NOMO-1 (cell line): ENCODE results near the gene ADGRE3.
"Not testable (repeated sequence)": the region's sequence is repeated elsewhere in the genome, so short reads cannot be mapped to it uniquely, and the experiment has no call there.

Experiments
- DNase-seq, 2 experiments: peaks; one replicate each; lab custom pipeline; 2025; ENCODE audit not compliant: unreplicated experiment in 2 of 2; lab: John Stamatoyannopoulos, UW

Gene ADGRE3

DNA sequence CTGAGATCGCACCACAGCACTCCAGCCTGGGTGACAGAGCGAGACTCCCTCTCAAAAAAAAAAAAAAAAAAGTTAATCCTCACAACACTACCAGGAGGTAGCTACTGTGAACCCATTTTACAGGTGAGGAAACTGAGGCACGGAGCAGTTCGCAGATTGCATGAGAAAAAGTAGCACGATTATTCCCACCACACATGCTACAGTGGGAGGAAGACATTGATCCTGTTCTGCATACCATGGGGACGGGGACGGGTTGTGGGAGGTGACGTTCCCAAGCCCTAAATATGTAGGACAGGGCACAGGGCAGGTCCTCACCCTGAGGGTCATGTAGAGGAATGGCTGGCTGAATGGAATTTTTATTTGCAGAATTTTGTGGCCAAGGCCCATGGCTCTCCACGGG is 68.0 kb downstream of the ADGRE3 start:
- no peak for DNase-seq

DNA sequence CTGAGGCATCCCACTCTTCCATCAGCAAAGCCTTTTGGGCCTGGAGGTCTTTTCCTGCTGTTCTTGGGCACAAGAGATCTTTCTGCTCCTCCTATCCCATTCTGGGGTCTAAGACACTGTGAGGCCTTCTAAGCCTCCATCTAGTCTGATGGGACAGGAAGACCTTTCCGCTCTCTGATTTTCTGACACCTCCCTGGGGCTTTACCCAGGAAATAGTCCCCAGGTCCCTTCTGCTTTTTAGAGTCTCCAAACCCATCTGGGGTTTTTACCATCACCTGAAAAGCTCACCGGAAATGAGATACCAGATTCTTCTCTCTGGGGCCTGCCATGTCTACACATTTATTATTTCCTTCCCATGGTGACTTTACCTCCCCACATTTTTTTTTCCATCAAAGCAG is 70.7 kb downstream of the ADGRE3 start:
- DNase-seq, result no peak

DNA sequence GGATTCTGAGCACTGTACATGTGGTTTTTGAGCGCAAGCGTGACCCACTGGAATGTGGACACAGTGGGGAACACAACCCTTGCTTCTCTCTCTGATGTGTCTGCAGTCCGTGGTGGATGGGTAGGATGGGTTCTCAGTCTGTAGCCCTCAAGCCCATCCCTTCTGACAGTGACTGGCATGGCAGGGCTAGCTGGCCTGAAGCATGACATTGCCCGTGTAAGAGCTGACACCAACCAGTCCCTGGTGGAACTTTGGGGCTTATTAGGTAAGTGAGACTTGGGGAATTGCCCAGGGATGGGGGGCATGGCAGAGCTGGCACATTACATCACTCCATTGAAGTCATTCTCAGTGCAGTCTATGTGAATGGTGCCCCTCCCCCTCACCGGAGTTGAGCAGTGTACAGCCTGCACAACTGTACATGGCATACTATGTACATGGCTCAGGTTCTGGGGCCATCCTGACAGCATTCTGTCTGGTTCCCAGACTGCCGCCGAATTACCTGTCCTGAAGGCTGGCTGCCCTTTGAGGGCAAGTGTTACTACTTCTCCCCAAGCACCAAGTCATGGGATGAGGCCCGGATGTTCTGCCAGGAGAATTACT is 75.0 kb downstream of the ADGRE3 start:
- DNase-seq, result no peak

DNA sequence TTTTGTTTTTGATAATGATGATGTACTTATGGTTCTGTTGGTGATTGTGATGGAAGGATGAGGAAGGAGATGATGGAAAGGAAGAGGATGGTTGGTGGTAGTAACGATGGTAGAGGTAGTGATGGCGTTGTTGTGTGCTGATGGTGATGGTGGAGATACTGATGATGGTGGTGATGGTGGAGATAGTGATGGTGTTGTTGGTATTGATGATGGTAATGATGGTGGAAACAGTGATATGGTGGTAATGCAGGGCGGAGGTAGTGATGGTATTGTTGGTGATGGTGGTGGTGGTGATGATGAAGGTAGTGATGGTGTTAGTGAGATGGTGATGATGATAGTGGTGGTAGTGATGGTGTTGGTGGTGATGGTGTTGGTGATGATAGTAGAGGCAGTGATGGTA is 79.1 kb downstream of the ADGRE3 start:
- no peak for DNase-seq

DNA sequence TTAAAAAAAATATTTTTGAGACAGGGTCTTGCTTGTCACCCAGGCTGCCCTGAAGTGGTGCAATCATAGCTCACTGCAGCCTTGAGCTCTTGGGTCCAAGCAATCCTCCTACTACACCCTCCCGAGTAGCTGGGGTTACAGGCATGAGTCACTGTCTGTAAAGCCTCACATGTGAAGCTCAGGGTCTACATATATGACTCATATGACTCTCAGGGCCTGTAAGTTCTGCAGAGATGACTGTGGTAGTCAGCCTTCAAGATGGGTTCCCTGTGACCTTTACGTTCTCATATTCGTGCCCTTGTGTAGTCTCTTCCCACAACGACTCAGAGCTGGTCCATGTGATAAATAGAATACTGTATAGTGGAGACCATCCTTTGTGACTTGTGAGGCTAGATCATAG is 85.2 kb downstream of the ADGRE3 start:
- DNase-seq, result not testable (repeated sequence)

DNA sequence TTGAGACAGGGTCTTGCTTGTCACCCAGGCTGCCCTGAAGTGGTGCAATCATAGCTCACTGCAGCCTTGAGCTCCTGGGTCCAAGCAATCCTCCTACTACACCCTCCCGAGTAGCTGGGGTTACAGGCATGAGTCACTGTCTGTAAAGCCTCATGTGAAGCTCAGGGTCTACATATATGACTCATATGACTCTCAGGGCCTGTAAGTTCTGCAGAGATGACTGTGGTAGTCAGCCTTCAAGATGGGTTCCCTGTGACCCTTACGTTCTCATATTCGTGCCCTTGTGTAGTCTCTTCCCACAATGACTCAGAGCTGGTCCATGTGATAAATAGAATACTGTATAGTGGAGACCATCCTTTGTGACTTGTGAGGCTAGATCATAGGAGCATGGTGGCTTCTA is 89.5 kb downstream of the ADGRE3 start:
- peak in 1 of 2 experiments; percentile 23 for DNase-seq

DNA sequence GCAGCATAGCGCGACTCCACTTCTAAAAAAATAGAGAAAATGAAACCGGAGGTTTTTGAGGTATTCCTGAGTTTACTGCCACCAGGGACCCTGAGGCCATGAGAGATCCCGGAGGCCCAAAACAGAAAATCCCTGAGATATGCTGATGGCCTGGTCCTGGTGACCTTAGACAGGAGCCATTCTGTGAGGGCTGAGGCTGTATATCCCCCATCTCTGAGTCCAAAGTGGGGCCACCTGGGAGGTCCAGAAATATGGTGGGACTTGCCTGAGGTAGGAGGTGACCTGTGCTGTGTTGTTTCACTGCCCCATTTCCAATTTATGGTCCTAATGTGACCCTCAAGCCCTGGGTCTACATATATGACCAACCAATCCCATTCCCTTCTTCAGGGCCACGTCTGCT is 90.3 kb downstream of the ADGRE3 start:
- DNase-seq, result not testable (repeated sequence)

DNA sequence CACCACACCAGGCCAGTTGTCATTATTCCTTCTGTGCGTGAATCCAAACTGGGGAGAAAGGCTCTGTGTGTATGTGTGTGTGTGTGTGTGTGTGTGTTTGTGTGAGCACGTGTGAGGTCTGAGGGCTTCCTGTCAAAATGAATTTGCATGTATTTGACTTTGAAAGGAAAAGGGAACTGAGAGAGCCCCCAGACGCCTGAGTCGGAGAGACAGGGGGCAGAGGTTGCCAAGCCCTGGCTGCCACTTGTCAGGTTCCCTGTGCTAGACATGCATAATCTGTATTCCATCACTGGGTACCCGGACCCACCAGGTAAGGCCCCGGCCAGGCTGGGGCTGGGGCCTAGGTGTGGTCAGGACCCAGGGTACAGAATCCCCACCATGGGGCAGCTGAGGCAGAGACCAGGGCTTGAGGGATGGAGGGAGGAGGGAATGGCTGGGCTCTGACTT is 91.7 kb downstream of the ADGRE3 start, which contains the start of gene CLEC17A:
Gene CLEC17A (plus strand): TSS at position 191 of the 447 bp plus-strand sequence. CDS start 77 bp downstream, at position 268.
- DNase-seq, result peak; percentile 68 to 69

DNA sequence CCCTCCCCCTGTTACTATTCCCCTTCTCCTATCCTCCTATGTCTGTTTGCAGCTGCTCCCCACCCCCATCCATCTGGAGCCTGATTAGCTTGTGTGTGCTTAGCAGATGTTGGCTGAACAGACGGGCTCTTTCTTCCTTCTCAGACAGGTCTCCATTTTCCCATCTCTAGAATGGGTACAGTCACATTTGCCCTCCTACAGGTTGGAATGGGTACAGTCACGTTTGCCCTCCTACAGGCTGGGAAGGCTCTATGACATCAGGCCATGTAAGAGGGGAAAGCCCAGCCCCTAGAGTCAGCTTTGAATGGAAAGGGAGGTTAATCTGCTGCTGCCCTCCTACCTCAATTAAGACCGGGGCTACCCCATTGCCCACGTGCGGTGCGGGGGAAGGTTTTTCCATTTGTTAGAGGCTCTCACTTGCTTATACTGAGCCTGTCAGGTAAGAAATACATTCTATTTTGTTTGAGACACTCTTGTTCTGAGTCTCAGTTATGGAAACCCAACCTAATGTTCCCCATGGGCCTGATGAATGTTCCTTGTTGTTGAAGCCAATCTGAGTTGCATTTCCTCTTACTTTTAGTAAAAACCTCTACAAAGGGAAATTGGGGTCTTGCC is 93.9 kb downstream of the ADGRE3 start:
- DNase-seq, result no peak

DNA sequence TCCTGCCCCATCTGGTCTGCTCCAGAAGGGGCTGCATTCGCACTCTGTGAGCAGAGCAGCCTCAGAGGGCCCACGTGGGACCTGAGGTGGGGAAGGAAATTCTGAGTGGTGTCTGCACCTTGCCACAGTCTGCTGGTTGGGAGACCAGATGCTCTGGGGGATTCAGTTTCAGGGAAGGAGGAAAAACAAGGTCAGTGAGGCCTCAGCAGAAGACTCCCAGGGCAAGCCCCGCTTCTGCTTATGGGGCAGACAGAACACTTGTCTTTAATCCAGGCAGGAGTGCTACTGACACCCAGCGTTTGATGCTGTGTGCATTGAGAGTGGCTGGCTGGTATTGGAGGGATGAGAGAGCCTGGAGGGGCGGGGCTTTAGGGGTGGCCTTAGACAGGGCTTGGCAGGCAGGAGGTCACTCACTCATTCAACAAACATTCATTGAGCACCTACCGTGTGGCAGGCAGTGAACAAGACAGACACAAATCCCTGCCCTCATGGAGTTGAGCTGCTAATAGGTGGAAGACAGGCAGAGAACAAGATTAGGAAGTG is 96.7 kb downstream of the ADGRE3 start:
- DNase-seq, result no peak

DNA sequence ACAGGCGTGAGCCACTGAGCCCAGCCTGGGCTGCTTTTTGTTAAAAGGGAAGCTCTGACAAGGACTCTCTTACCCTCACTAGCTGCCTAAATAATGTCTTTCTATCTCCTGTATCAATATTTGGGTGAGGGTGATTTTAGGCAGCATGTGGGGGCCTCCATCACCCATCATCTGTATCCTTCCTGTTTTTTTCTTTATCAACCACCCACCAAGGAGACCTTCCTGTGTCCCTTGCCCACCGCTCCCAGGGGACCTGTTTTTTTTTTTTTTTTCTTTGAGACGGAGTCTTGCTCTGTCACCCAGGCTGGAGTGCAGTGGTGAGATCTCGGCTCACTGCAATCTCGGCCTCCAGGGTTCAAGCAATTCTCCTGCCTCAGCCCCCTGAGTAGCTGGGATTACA is 97.4 kb downstream of the ADGRE3 start:
- no peak for DNase-seq

DNA sequence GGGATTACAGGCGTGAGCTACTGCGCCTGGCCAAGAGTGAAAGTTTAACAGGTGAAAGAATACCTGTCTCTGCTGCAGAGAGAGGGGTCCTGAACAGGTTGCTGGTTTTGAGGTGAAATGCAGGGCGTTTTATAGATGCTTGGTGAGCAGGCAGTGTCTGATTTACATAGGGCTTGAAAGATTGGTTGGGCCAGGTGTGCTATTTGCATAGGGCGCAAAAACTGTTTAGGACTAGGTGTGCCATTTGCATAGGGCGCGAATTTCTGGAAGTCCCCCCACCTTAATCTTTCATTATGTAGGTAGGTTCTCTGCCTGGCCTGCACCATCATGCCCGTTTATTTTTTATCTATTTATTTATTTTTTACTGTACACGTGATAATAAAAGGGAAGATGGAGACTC is 98.3 kb downstream of the ADGRE3 start:
- DNase-seq, result no peak

DNA sequence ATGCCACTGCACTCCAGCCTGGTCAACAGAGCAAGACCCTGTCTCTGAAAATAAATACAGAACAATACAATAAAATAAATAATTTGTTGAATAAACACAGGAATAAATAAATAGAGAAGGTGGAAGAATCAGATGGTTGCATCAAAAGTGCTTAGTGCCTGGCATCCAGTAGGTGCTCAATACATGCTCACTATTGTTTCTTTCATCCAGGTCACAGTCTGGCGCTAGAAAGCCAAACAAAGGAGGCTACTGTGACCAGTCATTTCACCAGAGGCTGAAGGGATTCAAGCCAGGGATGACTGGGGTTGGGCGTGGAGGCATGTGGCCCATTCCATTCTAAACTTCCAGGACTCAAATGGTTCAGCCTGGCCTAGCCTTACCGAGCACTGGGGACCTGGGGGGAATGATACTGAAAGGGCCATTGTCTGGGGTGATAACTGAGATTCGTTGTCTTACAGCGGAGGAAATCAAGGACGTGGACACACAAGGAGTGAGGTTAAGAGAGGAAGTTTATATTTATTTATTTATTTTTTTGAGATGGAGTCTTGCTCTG is 99.1 kb downstream of the ADGRE3 start:
- DNase-seq, result no peak

DNA sequence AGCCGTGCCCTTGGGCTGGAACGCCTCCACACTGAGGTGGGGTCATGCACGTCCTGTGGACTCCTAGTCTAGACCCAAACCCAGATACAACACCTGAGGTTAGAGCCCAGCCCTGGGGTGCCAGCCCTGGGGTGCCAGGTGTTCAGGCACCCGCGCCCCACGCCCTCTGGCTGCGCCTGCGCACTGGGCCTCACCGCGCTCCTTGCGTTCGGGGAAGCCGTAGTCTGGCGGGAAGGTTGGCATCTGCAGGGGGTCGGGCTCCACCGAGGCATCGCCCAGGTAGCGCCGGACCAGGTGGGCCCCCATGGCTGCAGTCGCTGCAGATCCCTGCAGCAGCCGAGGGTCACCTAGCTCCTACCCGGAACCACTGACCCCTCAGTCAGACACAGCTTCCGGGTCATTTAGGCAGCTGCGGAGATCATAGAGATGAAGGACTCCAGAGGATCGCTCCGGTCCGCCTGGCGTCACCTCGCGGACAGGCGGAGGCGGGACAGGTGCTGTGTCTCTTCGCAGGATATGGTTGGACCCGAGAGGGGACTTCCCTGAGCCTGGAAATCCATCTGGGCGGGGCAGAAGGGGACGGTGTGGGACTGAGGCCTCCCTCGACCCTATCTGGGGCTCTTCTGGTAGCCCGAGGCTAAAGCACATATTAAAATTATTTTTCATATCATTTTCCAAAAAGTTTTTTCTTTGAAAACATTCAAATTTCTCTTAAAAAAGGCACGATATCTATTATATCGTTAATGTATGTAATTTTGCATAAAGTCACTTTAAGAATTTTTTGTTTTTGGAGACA is 102.8 kb downstream of the ADGRE3 start, which contains the start of gene NDUFB7:
Gene NDUFB7 (minus strand): TSS at position 372 of the 796 bp plus-strand sequence. CDS start 66 bp downstream, at position 306.
- DNase-seq, result peak; percentile 87 to 92

DNA sequence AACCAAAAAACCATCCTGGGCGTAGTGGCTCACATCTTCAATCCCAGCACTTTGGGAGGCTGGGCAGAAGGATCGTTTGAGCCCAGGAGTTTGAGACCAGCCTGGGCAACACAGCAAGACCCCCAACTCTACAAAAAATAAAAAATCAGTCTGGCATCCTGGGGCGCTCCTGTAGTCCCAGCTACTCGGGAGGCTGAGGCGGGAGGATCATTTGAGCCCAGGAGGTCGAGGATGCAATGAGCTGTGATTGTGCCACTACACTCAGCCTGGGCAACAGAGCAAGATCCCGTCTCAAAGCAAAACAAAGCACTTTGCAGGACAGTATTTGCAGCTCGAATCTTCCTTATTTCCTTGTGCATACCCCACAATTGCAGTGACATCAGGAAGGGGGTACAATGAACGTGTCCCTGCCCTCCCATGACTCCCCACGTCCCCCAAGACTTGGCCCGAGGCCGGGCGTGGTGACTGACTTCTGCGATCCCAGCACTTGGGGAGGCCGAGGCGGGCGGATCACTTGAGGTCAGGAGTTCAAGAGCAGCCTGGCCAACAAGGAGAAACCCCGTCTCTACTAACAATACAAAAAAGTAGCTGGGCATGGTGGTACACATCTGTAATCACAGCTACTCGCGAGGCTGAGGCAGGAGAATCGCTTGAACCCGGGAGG is 103.6 kb downstream of the ADGRE3 start:
- DNase-seq, result no peak
